ENCODE data around the gene PARP11. TPM values are rescaled to one million over a fixed set of nuclear protein-coding genes. Genes with fewer than 3 reads are reported as not detected.

The PARP11 gene
- total and polyA plus RNA-seq, 2 experiments from 2014 or later = 3.1 to 9.4 TPM

DNA sequence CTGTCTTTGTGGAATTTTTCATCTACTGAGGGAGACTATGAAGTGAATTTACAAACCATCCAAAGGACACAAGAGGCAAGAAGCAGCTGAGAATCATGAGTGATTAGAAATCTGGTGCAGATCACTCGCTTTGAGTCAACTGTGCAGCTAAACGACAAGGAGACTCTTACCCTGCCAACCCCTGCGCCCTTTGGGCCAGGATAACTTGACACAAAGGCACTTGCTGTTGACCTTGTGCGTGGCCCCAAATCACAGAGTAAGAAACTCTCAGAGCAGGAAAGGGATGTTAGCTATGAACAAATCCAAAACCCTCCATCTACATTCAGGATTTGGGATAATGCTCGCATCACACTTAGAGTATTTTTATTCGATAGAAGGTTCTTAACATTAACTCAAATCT, 11.5 kb upstream of the PARP11 start:
- Histone ChIP-seq H3K79me2 (no peaks in the 10 kb centered on the region), H2AFZ (no peak overlapping the region), H3K4me1 (ENCODE audit: insufficient read depth) (no peaks in the 10 kb centered on the region), H3K27me3 (peaks cover 6% of the 10 kb centered on the region), H3K9me3 (ENCODE audit: low read depth) (no peaks in the 10 kb centered on the region), H3K27ac (no peak overlapping the region), H4K20me1 (ENCODE audit: insufficient read depth, poor library complexity, severe bottlenecking) (no peaks in the 10 kb centered on the region), H3K36me3 (replicated peaks; ENCODE audit: insufficient read depth, low read depth) (no peaks in the 10 kb centered on the region), H3K4me3 (no peak overlapping the region), H3K4me2 (no peak overlapping the region), H3K9me2 (replicated peaks; ENCODE audit: insufficient read depth) (no peaks in the 10 kb centered on the region)
- whole genome bisulfite sequencing (ENCODE audit: low lambda C conversion rate, missing lambda C conversion rate) = 90% methylated on average over 6 of the region's 6 CpGs
- TF ChIP-seq, protein P1, sequence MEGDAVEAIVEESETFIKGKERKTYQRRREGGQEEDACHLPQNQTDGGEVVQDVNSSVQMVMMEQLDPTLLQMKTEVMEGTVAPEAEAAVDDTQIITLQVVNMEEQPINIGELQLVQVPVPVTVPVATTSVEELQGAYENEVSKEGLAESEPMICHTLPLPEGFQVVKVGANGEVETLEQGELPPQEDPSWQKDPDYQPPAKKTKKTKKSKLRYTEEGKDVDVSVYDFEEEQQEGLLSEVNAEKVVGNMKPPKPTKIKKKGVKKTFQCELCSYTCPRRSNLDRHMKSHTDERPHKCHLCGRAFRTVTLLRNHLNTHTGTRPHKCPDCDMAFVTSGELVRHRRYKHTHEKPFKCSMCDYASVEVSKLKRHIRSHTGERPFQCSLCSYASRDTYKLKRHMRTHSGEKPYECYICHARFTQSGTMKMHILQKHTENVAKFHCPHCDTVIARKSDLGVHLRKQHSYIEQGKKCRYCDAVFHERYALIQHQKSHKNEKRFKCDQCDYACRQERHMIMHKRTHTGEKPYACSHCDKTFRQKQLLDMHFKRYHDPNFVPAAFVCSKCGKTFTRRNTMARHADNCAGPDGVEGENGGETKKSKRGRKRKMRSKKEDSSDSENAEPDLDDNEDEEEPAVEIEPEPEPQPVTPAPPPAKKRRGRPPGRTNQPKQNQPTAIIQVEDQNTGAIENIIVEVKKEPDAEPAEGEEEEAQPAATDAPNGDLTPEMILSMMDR (IDR thresholded peaks at IDR 0.05; ENCODE audit: poor library complexity) = no peak
- TF ChIP-seq EZH2phosphoT487 (IDR thresholded peaks at IDR 0.05; ENCODE audit: low read depth, severe bottlenecking, unreplicated experiment) (no peak), EZH2 (IDR thresholded peaks at IDR 0.05; ENCODE audit: borderline replicate concordance) (no peak)
- DNase-seq (ENCODE audit: low spot score) = no peak

- peak; percentile 48 for DNase-seq (ENCODE audit: low spot score)
- H3K9me3 ChIP-seq (ENCODE audit: low read depth) = no peaks in the 10 kb centered on the region
These were observed 9.8 kb upstream of the PARP11 start for GRCh38 chr12:3882896-3883564.

DNA sequence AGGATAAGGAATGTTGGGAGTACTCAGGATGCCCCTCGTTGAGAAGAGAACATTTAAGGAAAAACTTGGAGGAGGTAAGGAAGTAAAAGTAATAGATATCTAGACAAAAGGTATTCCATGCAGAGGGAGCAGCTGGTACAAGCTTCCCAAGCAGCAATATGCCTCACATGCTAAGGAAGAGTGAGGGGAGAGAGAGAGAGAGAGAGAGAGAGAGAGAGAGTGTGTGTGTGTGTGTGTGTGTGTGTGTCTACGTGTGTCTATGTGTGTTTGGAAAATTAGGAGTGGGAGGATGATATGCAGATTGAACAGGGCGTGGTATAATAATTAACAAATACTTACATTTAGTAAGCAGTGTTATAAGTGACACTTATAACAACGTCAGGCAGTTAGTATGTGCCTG, 9.2 kb upstream of the PARP11 start:
- no peaks in the 10 kb centered on the region for H3K9me2 ChIP-seq (replicated peaks; ENCODE audit: insufficient read depth)
- H3K27ac ChIP-seq = no peak overlapping the region
- H3K36me3 ChIP-seq (replicated peaks; ENCODE audit: insufficient read depth, low read depth) = no peaks in the 10 kb centered on the region
- DNase-seq (ENCODE audit: low spot score) = no peak
- H3K9me3 ChIP-seq (ENCODE audit: low read depth) = no peaks in the 10 kb centered on the region
- TF ChIP-seq EZH2phosphoT487 (IDR thresholded peaks at IDR 0.05; ENCODE audit: low read depth, severe bottlenecking, unreplicated experiment) (no peak), EZH2 (IDR thresholded peaks at IDR 0.05; ENCODE audit: borderline replicate concordance) (no peak)
- TF ChIP-seq, protein P1 (IDR thresholded peaks at IDR 0.05; ENCODE audit: poor library complexity) = no peak
- 68% methylated on average over 4 of the region's 4 CpGs for WGBS (ENCODE audit: low lambda C conversion rate, missing lambda C conversion rate)
- no peak overlapping the region for H2AFZ ChIP-seq
- no peaks in the 10 kb centered on the region for H3K79me2 ChIP-seq
- H3K27me3 ChIP-seq = peaks cover 6% of the 10 kb centered on the region
- H3K4me1 ChIP-seq (ENCODE audit: insufficient read depth) = no peaks in the 10 kb centered on the region
- H3K4me2 ChIP-seq = no peak overlapping the region
- no peaks in the 10 kb centered on the region for H4K20me1 ChIP-seq (ENCODE audit: insufficient read depth, poor library complexity, severe bottlenecking)
- H3K4me3 ChIP-seq = no peak overlapping the region

More at GRCh38 chr12:3882896-3883564, 9.8 kb upstream of the PARP11 start:
- Histone ChIP-seq H3K27me3 (peaks cover 6% of the 10 kb centered on the region), H3K4me3 (no peak overlapping the region), H3K9me2 (replicated peaks; ENCODE audit: insufficient read depth) (no peaks in the 10 kb centered on the region), H3K4me1 (ENCODE audit: insufficient read depth) (no peaks in the 10 kb centered on the region), H3K36me3 (replicated peaks; ENCODE audit: insufficient read depth, low read depth) (no peaks in the 10 kb centered on the region), H3K79me2 (no peaks in the 10 kb centered on the region), H3K4me2 (no peak overlapping the region), H3K27ac (no peak overlapping the region), H2AFZ (no peak overlapping the region), H4K20me1 (ENCODE audit: insufficient read depth, poor library complexity, severe bottlenecking) (no peaks in the 10 kb centered on the region)
- TF ChIP-seq, protein P1 (IDR thresholded peaks at IDR 0.05; ENCODE audit: poor library complexity) = peak; percentile 44
- TF ChIP-seq EZH2phosphoT487 (IDR thresholded peaks at IDR 0.05; ENCODE audit: low read depth, severe bottlenecking, unreplicated experiment) = no peak
- WGBS (ENCODE audit: low lambda C conversion rate, missing lambda C conversion rate) = 52% methylated on average over 7 of the region's 7 CpGs

Measured in hepatocyte (in vitro differentiated cells).